Measurements from ENCODE around the gene MIPOL1.

DNA sequence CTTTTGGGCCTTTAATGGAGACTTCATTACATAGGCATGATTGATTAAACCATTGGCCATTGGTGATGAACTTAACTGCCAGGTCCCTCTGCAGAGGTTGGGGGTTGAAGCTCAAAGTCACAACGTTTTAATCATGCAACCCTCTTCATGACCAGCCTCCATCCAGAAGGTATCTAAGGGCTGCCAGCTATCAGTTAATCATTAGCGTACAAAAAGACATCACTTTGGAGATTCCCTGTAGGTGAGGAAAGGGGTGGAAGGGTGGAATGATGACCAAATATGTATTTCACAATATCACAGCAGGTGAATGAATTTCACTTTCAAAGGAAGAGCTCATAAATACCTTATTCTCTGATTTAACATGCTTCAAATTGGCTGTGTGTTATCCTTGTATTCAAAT is 92.0 kb downstream of the MIPOL1 start:
- TF ChIP-seq, protein P1, sequence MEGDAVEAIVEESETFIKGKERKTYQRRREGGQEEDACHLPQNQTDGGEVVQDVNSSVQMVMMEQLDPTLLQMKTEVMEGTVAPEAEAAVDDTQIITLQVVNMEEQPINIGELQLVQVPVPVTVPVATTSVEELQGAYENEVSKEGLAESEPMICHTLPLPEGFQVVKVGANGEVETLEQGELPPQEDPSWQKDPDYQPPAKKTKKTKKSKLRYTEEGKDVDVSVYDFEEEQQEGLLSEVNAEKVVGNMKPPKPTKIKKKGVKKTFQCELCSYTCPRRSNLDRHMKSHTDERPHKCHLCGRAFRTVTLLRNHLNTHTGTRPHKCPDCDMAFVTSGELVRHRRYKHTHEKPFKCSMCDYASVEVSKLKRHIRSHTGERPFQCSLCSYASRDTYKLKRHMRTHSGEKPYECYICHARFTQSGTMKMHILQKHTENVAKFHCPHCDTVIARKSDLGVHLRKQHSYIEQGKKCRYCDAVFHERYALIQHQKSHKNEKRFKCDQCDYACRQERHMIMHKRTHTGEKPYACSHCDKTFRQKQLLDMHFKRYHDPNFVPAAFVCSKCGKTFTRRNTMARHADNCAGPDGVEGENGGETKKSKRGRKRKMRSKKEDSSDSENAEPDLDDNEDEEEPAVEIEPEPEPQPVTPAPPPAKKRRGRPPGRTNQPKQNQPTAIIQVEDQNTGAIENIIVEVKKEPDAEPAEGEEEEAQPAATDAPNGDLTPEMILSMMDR (IDR thresholded peaks at IDR 0.05): no peak
- no peak for TF ChIP-seq POLR2A (IDR thresholded peaks at IDR 0.05)

Measured in tibial nerve (tissue), 3 donors.